Thoracic aorta (tissue), 2 donors: ENCODE measurements around the gene SLX9. TPM values are rescaled to one million over a fixed set of nuclear protein-coding genes. Genes with fewer than 3 reads are reported as not detected.

ENCODE experiments used
- ATAC-seq: fragments of 150-250 bp; one replicate; pipeline ENCODE4 v1.8.0; 2017; ENCODE audit warnings: low read depth; ENCODE audit not compliant: insufficient number of reproducible peaks, low FRiP score
- DNase-seq: peaks from one replicate; pipeline ENCODE4 v3.0.0-alpha.2; 2020; ENCODE audit warnings: low spot score
- H3K27ac ChIP-seq, 2 donors: fragments of 200-600 bp; sonication (generic); 1 replicate in 1 of 2; 2 replicates in 1 of 2; pipeline ENCODE4 v1.5.1; 2016; ENCODE audit warnings: mild to moderate bottlenecking in 2 of 2, moderate library complexity in 2 of 2
- H3K27me3 ChIP-seq: fragments of 200-600 bp; sonication (generic); replicated peaks from 2 replicates; pipeline ENCODE4 v1.6.0; 2016; ENCODE audit warnings: mild to moderate bottlenecking; ENCODE audit not compliant: insufficient read depth
- H3K36me3 ChIP-seq: fragments of 200-600 bp; sonication (generic); one replicate; pipeline ENCODE4 v1.5.1; 2016
- H3K4me1 ChIP-seq, 2 donors: fragments of 200-600 bp; sonication (generic); 1 replicate in 1 of 2; 2 replicates in 1 of 2; pipeline versions ENCODE4 v1.5.1 to v1.6.0; 2016; ENCODE audit warnings: low read depth in 2 of 2, mild to moderate bottlenecking in 1 of 2; ENCODE audit not compliant: control insufficient read depth in 1 of 2
- H3K4me3 ChIP-seq: fragments of 200-600 bp; sonication (generic); 2 replicates; pipeline ENCODE4 v1.5.1; 2016; ENCODE audit warnings: mild to moderate bottlenecking
- H3K9me3 ChIP-seq: fragments of 200-600 bp; sonication (generic); 2 replicates; pipeline ENCODE4 v1.5.1; 2016
- total RNA-seq, 2 donors: library from RNA; depleted of rRNA; stranded (reverse); fragments of >200 nt; gene quantifications; one replicate each; pipeline versions ENCODE4 v1.1.0 to v1.2.3, GENCODE V29; 2016
- TF ChIP-seq, protein P1 (sequence below): fragments of 200-600 bp; sonication (generic); IDR thresholded peaks from one replicate; pipeline ENCODE4 v1.5.1; 2019; ENCODE audit warnings: antibody characterized with exemption

Gene SLX9
- total RNA-seq, 2 donors from 2014 or later, result 5.9 to 10.6 TPM

DNA sequence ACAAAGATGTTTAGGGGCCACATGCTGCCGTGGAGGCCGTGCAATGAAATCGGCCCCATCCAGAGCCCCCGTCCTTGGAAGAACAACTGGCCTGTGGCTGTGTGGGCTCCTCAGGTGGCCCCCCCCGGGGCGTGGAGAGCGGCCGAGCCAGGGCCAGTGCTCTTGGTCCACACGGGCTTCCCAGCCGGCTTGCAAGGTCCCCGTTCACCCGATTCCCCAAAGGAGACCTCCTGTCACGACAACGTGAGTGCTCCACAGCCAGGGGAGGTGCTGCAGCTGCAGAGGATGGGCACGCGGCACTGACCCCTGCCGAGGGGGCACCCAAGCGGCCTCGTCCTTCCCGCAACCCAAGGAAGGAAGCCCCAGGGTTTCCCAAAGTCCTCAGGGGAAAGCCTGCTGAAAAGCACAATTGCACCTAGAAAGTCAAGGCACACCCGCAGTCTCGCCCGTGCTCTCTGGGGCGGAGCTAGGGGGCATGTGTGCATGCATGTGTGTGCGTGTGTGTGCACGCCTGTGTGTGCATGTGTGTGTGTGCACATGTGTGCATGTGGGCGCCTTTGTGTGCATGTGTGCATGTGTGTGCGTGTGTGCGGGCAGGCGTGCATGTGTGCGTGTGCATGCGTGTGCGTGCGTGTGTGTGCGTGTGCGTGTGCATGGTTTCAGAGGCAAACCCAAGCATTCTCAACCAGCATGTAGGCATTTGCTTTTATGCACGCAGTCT, 48.2 kb downstream of the SLX9 start:
- ATAC-seq (no peak), DNase-seq (no peak)
- no peak overlapping the region for H3K27ac ChIP-seq
- TF ChIP-seq, protein P1, sequence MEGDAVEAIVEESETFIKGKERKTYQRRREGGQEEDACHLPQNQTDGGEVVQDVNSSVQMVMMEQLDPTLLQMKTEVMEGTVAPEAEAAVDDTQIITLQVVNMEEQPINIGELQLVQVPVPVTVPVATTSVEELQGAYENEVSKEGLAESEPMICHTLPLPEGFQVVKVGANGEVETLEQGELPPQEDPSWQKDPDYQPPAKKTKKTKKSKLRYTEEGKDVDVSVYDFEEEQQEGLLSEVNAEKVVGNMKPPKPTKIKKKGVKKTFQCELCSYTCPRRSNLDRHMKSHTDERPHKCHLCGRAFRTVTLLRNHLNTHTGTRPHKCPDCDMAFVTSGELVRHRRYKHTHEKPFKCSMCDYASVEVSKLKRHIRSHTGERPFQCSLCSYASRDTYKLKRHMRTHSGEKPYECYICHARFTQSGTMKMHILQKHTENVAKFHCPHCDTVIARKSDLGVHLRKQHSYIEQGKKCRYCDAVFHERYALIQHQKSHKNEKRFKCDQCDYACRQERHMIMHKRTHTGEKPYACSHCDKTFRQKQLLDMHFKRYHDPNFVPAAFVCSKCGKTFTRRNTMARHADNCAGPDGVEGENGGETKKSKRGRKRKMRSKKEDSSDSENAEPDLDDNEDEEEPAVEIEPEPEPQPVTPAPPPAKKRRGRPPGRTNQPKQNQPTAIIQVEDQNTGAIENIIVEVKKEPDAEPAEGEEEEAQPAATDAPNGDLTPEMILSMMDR, result no peak
- H3K27me3 ChIP-seq, result no peaks in the 10 kb centered on the region
- H3K36me3 ChIP-seq, result no peaks in the 10 kb centered on the region
- H3K9me3 ChIP-seq, result no peaks in the 10 kb centered on the region
- peaks cover 7 to 18% of the 10 kb centered on the region in 2 donors for H3K4me1 ChIP-seq
- no peak overlapping the region for H3K4me3 ChIP-seq

DNA sequence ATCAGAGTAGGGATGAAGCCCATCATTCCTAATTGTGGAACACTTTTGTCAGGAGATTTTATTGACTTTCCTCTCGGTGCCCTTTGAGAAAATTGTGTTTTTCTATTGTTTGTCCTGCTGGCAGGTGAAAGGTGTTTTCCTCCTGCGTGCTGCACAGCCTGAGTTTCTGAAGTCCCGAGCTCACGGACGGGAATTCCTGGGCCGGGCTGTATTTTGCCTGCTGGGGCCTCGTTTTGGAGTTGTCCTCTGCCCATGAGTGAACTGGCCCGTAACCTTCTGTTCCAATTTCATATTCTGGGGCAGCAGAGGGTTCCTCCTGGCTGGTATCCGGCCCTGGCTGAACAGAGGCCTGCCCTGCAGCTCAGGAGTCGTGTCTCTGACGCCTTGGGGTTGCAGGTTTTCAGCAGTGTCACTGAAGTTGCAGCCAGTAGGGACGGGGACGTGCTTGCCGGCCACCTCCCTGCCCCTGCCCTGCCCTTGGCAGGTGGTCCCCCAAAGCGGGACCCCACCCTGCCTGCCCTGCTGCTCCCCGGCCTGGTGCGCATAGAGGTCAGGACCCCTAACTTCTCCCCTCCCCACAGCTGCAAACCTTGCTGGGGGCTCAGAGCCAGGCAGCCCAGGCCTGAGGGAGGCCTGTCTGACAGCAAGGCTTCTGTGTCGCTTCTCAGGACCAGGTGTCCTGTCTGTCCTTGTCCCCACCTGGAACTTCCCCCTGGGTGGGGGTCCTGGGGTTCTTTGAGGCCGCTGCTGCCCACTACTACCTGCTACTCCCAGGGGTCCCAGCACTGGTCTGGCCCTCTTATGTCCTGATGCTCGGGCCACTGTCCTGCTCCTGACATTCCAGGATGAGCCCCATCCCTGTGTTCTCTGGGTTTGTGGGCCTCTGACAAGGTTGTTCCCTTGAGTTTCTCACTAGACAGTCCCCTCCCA, 49.0 kb downstream of the SLX9 start:
- Histone ChIP-seq H3K4me1 (peaks cover 0 to 11% of the 10 kb centered on the region in 2 donors), H3K27ac (no peak overlapping the region), H3K4me3 (no peak overlapping the region), H3K27me3 (no peaks in the 10 kb centered on the region), H3K9me3 (no peaks in the 10 kb centered on the region), H3K36me3 (no peaks in the 10 kb centered on the region)
- TF ChIP-seq, protein P1, result no peak
- DNase-seq (no peak), ATAC-seq (no peak)

DNA sequence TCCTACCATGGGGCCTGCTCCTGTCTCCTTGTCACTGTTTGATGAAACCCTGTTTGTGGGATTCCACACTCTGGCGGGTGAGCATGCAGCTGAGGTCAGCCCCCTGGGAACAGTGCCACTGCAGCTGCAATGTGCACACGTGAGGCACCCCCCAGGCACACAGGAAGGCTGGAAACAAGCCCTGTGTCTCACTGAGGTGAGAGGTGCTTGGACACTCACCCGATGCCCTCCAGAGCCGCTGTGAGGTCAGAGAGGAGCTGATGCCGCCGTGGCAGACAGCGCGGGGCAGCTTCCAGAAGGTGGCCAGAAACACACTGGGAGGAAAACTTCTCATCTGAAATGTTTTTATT, 49.7 kb downstream of the SLX9 start:
- no peaks in the 10 kb centered on the region for H3K36me3 ChIP-seq
- ATAC-seq (no peak), DNase-seq (no peak)
- H3K27ac ChIP-seq, result no peak overlapping the region
- H3K4me3 ChIP-seq, result no peak overlapping the region
- no peaks in the 10 kb centered on the region for H3K27me3 ChIP-seq
- TF ChIP-seq, protein P1, result no peak
- H3K9me3 ChIP-seq, result no peaks in the 10 kb centered on the region
- H3K4me1 ChIP-seq, result peaks cover 0 to 18% of the 10 kb centered on the region in 2 donors

DNA sequence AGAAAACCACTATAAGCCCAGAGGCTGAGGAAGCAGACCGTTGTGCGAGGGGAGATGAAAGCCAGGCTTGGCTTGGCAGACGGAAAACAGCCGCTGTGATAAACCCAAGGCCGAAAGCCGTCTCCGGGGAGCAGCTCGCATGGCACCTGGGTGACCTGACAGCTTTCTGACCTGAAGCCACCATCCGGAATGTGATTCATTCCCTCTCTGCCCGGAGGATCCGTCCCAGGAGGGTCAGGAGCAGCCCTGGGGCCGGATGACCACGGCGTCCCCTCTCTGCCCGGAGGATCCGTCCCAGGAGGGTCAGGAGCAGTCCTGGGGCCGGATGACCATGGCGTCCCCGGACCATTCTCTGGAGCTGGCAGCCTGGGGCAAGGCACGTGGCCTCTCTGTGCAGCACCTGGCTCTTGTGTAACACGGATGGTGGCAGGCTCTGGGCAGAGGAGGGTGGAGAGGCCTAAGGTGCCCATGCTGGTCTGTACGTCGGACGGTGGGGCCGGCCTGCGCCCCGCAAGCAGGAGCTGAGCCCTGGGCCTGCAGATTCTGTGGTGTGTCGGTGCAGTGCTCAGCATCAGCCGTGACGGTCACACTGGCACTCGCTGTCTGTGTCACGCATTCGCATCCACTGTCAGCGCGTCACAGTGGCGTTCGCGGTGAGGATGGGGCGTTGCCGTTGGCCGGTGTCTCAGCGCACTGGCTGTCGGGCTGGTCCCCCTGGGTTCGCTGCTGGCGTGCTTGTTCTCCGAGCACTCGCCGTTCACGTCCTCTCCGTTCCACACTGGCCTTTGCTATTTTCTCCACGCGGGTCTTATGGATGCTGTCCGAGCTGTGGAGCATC, 50.3 kb downstream of the SLX9 start:
- no peak overlapping the region for H3K4me3 ChIP-seq
- H3K9me3 ChIP-seq, result no peaks in the 10 kb centered on the region
- no peaks in the 10 kb centered on the region for H3K36me3 ChIP-seq
- H3K4me1 ChIP-seq, result peaks cover 4 to 24% of the 10 kb centered on the region in 2 donors
- no peak overlapping the region for H3K27ac ChIP-seq
- TF ChIP-seq, protein P1, result no peak
- DNase-seq (no peak), ATAC-seq (no peak)
- no peaks in the 10 kb centered on the region for H3K27me3 ChIP-seq
